B cell (primary cell): Measurements from ENCODE around the gene TBC1D3B. TPM values are rescaled to one million over a fixed set of nuclear protein-coding genes. Genes with fewer than 3 reads are reported as not detected.

Experiments
- ATAC-seq: fragments of 200-7000 bp; cut with Tn5 transposase; one replicate; pipeline ENCODE4 v1.10.0; 2021; ENCODE audit warnings: low read depth, mild to moderate bottlenecking, moderate number of reproducible peaks, moderate library complexity
- CTCF ChIA-PET: fragments of 350-600 bp; sonication (Branson Sonifier 250); formaldehyde crosslinking; loops from one replicate; lab custom pipeline; 2021; ENCODE audit warnings: antibody characterized with exemption, inconsistent platforms; lab: Charles Lee
- POLR2A ChIA-PET: fragments of 350-600 bp; sonication (Branson Sonifier 250); formaldehyde crosslinking; loops from one replicate; lab custom pipeline; 2021; ENCODE audit warnings: antibody characterized with exemption; lab: Charles Lee
- DNase-seq: peaks from one replicate; pipeline ENCODE4 v3.0.0; 2013
- H2AFZ ChIP-seq: 2 replicates; pipeline ENCODE4 v1.6.1; 2012; ENCODE audit warnings: mild to moderate bottlenecking, low read depth, low read length; ENCODE audit not compliant: insufficient read depth, poor library complexity, severe bottlenecking
- H3K27ac ChIP-seq, 2 donors: 1 replicate in 1 of 2; 2 replicates in 1 of 2; pipeline ENCODE4 v1.5.1; 2012 to 2013; ENCODE audit warnings: low read length in 2 of 2, mild to moderate bottlenecking in 2 of 2, moderate library complexity in 1 of 2
- H3K27me3 ChIP-seq, 4 experiments: fragments of 200-600 bp in 1 of 4; sonication (generic) in 1 of 4; replicated peaks in 1 of 4; 1 replicate in 2 of 4; 2 replicates in 2 of 4; pipeline versions ENCODE4 v1.6.1 to v1.7.0; 2013 to 2016; ENCODE audit warnings: low read length in 3 of 4, mild to moderate bottlenecking in 2 of 4, mixed read lengths in 1 of 4, moderate library complexity in 1 of 4; ENCODE audit not compliant: insufficient read depth in 4 of 4, control insufficient read depth in 3 of 4; ENCODE audit errors: control extremely low read depth in 1 of 4
- H3K36me3 ChIP-seq, 2 experiments: replicated peaks in 1 of 2; 1 replicate in 1 of 2; 2 replicates in 1 of 2; pipeline versions ENCODE4 v1.6.1 to v1.7.1; 2013; ENCODE audit warnings: low read length in 1 of 2; ENCODE audit not compliant: insufficient read depth in 2 of 2, control insufficient read depth in 1 of 2; ENCODE audit errors: control extremely low read depth in 1 of 2, extremely low read depth in 1 of 2
- H3K4me1 ChIP-seq, 2 donors: fragments of 200-600 bp in 1 of 2; sonication (generic) in 1 of 2; 1 replicate in 1 of 2; 2 replicates in 1 of 2; pipeline versions ENCODE4 v1.5.1 to v1.6.1; 2013 to 2017; ENCODE audit warnings: low read length in 2 of 2; ENCODE audit not compliant: control insufficient read depth in 2 of 2, insufficient read depth in 2 of 2
- H3K4me2 ChIP-seq: replicated peaks from 2 replicates; pipeline ENCODE3; 2012; ENCODE audit warnings: mild to moderate bottlenecking, low read depth, low read length; ENCODE audit not compliant: poor library complexity, severe bottlenecking
- H3K4me3 ChIP-seq, 5 experiments: fragments of 200-600 bp in 1 of 5; sonication (generic) in 1 of 5; 1 replicate in 3 of 5; 2 replicates in 2 of 5; pipeline versions ENCODE4 v1.5.1 to v1.7.0; 2011 to 2016; ENCODE audit warnings: low read length in 4 of 5, mild to moderate bottlenecking in 4 of 5, low read depth in 2 of 5, control low read depth in 1 of 5, moderate library complexity in 1 of 5; ENCODE audit not compliant: insufficient read depth in 1 of 5; ENCODE audit errors: control extremely low read depth in 1 of 5, extremely low read depth in 1 of 5
- H3K79me2 ChIP-seq: fragments of 200-600 bp; sonication (generic); one replicate; pipeline ENCODE4 v1.6.0; 2016; ENCODE audit warnings: low read length; ENCODE audit not compliant: control insufficient read depth, insufficient read depth
- H3K9ac ChIP-seq: fragments of 200-600 bp; sonication (generic); 2 replicates; pipeline ENCODE4 v1.6.1; 2017; ENCODE audit warnings: mild to moderate bottlenecking, low read length, moderate library complexity
- H3K9me3 ChIP-seq, 3 donors: one replicate each; pipeline versions ENCODE4 v1.6.1 to v1.7.1; 2013; ENCODE audit warnings: low read length in 2 of 3; ENCODE audit not compliant: control insufficient read depth in 2 of 3, insufficient read depth in 1 of 3; ENCODE audit errors: control extremely low read depth in 1 of 3
- H4K20me1 ChIP-seq: 2 replicates; pipeline ENCODE4 v1.6.0; 2012; ENCODE audit warnings: mild to moderate bottlenecking, low read length; ENCODE audit not compliant: insufficient read depth, control insufficient read depth, poor library complexity, severe bottlenecking
- H3K27ac Mint-ChIP-seq: one replicate; pipeline ENCODE4 v1.8.0; 2021; ENCODE audit warnings: mixed read lengths
- H3K27me3 Mint-ChIP-seq: one replicate; pipeline ENCODE4 v1.8.0; 2021; ENCODE audit warnings: mixed read lengths
- H3K4me1 Mint-ChIP-seq: one replicate; pipeline ENCODE4 v1.8.0; 2021; ENCODE audit warnings: mixed read lengths
- H3K4me3 Mint-ChIP-seq: one replicate; pipeline ENCODE4 v1.8.0; 2021; ENCODE audit warnings: mixed read lengths
- H3K9me3 Mint-ChIP-seq: one replicate; pipeline ENCODE4 v1.8.0; 2022; ENCODE audit warnings: mixed read lengths; ENCODE audit not compliant: insufficient read depth
- CTCF ChIP-seq: fragments of 200-600 bp; IDR thresholded peaks from one replicate; pipeline ENCODE4 v1.8.0; 2022; ENCODE audit warnings: antibody characterized with exemption, mild to moderate bottlenecking
- EZH2 ChIP-seq: IDR thresholded peaks from 2 replicates; pipeline ENCODE4 v1.6.1; 2012; ENCODE audit warnings: borderline replicate concordance, low read depth, mild to moderate bottlenecking, moderate library complexity, low read length; ENCODE audit not compliant: insufficient read depth, poor library complexity, severe bottlenecking
- WGBS: methylation state at CpG from one replicate; pipeline ENCODE4 v1.1.5; 2013; ENCODE audit warnings: missing lambda C conversion rate; ENCODE audit not compliant: insufficient coverage; 5-methylcytosine and 5-hydroxymethylcytosine counted together
- intact Hi-C: fragments of 100-400 bp; cut with micrococcal nuclease; formaldehyde crosslinking; loops from one replicate; pipeline ENCODE4 v1.10.0; 2022
- polyA plus RNA-seq: library from polyadenylated mRNA; depleted of rRNA; stranded (reverse); fragments of >200 nt; gene quantifications from 2 replicates; pipeline ENCODE4 v1.2.3, GENCODE V29; 2012
- total RNA-seq, 2 donors: library from RNA; stranded (reverse); fragments of 120-200 nt in 1 of 2; gene quantifications; 1 replicate in 1 of 2; 2 replicates in 1 of 2; pipeline versions ENCODE4 v1.2.3 to v1.2.4, GENCODE V29; 2013 to 2022

The TBC1D3B gene
- total and polyA plus RNA-seq, 2 donors (not counting 1 experiment from before 2014, with no cell fraction given), result 3.2 to 17.3 TPM

DNA sequence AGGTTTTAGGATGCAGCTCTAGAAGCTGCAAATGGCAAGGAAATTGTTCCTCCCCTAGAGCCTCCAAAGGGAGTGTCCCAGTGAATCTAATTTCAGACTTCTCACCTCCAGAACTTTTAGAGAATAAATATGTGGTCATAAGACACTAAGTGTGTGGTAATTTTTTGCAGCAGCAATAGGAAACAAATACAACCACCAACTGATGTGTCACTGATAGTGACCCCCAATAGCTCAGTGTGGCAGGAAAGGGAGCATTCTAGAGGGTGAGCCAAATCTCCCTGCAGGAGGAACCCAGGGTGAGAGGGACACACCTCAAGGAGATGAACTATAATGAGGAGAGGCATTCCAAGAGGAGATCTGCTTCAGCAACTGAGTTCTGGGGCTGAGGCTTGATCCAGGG lies 38.5 kb upstream of the TBC1D3B start:
- Mint-ChIP-seq H3K4me3 (no peak overlapping the region), H3K27me3 (peaks cover 18% of the 10 kb centered on the region), H3K4me1 (peaks cover 19% of the 10 kb centered on the region), H3K27ac (no peak overlapping the region), H3K9me3 (no peaks in the 10 kb centered on the region)
- POLR2A ChIA-PET, result no interaction called here
- no peak for TF ChIP-seq EZH2
- no peak for TF ChIP-seq CTCF
- ATAC-seq, result no peak
- no peaks in the 10 kb centered on the region for H3K79me2 ChIP-seq
- H3K27ac ChIP-seq, result no peak overlapping the region
- CTCF ChIA-PET, result no interaction called here
- H3K4me2 ChIP-seq, result no peak overlapping the region
- intact Hi-C loops, result no loop called here
- H3K27me3 ChIP-seq, result peaks cover 0 to 49% (median 0%) of the 10 kb centered on the region in 4 experiments
- H3K4me1 ChIP-seq, result peaks cover 24 to 30% of the 10 kb centered on the region in 2 donors
- H3K36me3 ChIP-seq, result no peaks in the 10 kb centered on the region
- H2AFZ ChIP-seq, result no peak overlapping the region
- DNase-seq, result no peak
- no peak overlapping the region for H3K4me3 ChIP-seq
- H3K9ac ChIP-seq, result no peak overlapping the region
- H4K20me1 ChIP-seq, result no peaks in the 10 kb centered on the region
- H3K9me3 ChIP-seq, result peaks cover 0 to 11% (median 3%) of the 10 kb centered on the region in 3 donors

- POLR2A ChIA-PET, result no interaction called here
- H3K9ac ChIP-seq, result no peak overlapping the region
These were observed 37.3 kb upstream of the TBC1D3B start for GRCh38 chr17:36213695-36214094.

More at GRCh38 chr17:36213695-36214094, 37.3 kb upstream of the TBC1D3B start:
- Histone ChIP-seq H3K36me3 (no peaks in the 10 kb centered on the region), H3K9me3 (peaks cover 0 to 9% (median 3%) of the 10 kb centered on the region in 3 donors), H3K4me2 (no peak overlapping the region), H3K4me1 (peaks cover 31 to 37% of the 10 kb centered on the region in 2 donors), H3K27ac (no peak overlapping the region), H3K79me2 (no peaks in the 10 kb centered on the region), H3K4me3 (no peak overlapping the region), H4K20me1 (no peaks in the 10 kb centered on the region), H2AFZ (no peak overlapping the region), H3K27me3 (peaks cover 0 to 54% (median 0%) of the 10 kb centered on the region in 4 experiments)
- Mint-ChIP-seq H3K4me3 (no peak overlapping the region), H3K9me3 (no peaks in the 10 kb centered on the region), H3K27ac (no peak overlapping the region), H3K4me1 (peaks cover 23% of the 10 kb centered on the region), H3K27me3 (peaks cover 18% of the 10 kb centered on the region)
- ATAC-seq, result no peak
- CTCF ChIA-PET, result no interaction called here
- no peak for DNase-seq
- TF ChIP-seq EZH2 (no peak), CTCF (no peak)
- WGBS, result 100% methylated on average over 1 of the region's 3 CpGs
- intact Hi-C loops, result no loop called here
